ENCODE results near the gene IPO5.

The IPO5 gene

GRCh38 chr13:98059276-98059675 is 105.8 kb downstream of the IPO5 start:
- DNase-seq (ENCODE audit: low read depth): no peak

GRCh38 chr13:98060282-98060681 is 106.8 kb downstream of the IPO5 start:
- no peak for DNase-seq (ENCODE audit: low read depth)

GRCh38 chr13:98065468-98065867 is 112.0 kb downstream of the IPO5 start:
- no peak for DNase-seq (ENCODE audit: low read depth)

GRCh38 chr13:98066636-98067035 is 113.2 kb downstream of the IPO5 start:
- no peak for DNase-seq (ENCODE audit: low read depth)

- DNase-seq (ENCODE audit: low read depth): no peak
These were observed 115.0 kb downstream of the IPO5 start for GRCh38 chr13:98068521-98068920.

GRCh38 chr13:98069985-98070384 is 116.5 kb downstream of the IPO5 start:
- DNase-seq (ENCODE audit: low read depth): no peak

GRCh38 chr13:98071316-98071715 is 117.8 kb downstream of the IPO5 start:
- DNase-seq (ENCODE audit: low read depth): no peak

- DNase-seq (ENCODE audit: low read depth): no peak
These were observed 119.0 kb downstream of the IPO5 start for GRCh38 chr13:98072476-98072875.
